NCI-H2107 treated with DMSO at 0.1 percent for 48 hours (cell line): ENCODE measurements around the gene ZNF169.
"Not testable (repeated sequence)": the region's sequence is repeated elsewhere in the genome, so short reads cannot be mapped to it uniquely, and the experiment has no call there.

Source experiments
- DNase-seq: peaks from one replicate; lab custom pipeline; 2025; ENCODE audit not compliant: unreplicated experiment; lab: John Stamatoyannopoulos, UW

The ZNF169 gene

DNA sequence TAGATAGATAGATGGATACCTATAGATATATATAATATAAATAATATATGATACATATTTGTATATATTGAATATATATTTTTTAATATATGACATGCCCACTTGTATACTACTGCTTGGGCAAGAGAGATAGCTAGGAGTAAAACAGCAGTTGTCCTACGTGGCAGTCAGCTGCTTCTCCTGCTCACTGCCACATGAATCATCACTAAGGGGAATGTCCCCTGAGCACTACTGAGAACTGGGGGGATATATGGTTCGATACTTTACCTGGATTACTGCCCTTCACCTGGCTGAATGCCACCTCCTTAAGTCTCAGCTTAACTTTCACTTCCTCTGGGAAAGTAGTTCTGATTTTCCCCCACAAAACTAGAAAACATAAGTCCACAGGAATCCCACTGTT, 82.6 kb downstream of the ZNF169 start:
- DNase-seq = not testable (repeated sequence)

DNA sequence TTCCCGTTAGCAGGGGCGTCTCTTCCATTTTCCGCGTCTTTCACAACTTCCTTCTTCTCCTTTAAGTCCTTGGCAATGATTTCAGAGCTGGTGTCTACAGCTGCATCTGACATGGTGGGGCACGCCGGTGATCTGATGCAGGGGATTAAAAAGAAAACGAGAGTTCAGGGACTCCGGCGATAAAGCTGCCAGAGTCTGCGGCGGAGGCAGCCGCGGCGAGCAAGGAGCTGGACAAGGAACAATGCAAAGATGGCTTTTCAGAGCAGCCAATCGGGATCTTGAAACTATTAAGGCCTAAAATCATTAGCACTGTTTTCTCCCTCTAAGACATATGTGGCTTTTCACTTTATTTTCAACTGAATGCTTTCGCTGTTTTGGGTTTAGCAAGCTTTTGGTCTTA, 88.4 kb downstream of the ZNF169 start:
- DNase-seq = not testable (repeated sequence)

DNA sequence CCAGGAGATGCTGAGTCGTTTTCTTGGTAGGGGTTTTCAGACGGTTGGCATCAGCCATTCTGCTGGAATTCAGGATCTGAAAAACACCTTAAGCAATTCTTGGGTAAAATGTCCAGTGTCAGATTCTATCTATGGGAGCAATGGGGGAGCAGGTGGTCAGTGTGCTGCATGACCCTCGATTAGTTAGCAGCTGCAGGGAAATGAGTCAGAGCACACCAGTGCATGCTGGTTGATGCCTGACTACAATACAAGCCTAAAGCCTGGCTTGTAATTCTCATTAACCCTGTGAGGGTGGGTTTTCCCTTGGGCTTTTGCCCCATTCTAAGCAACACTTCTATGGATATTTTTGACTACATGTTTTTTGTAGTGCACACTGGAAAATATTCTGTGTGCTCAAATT, 89.7 kb downstream of the ZNF169 start:
- DNase-seq = not testable (repeated sequence)
